ENCODE data around the gene TUBAL3. TPM values are rescaled to one million over a fixed set of nuclear protein-coding genes. Genes with fewer than 3 reads are reported as not detected.

Gene TUBAL3
- total and polyA plus RNA-seq, 11 donors = 0.12 to 2.8 (median 0.33) TPM

DNA sequence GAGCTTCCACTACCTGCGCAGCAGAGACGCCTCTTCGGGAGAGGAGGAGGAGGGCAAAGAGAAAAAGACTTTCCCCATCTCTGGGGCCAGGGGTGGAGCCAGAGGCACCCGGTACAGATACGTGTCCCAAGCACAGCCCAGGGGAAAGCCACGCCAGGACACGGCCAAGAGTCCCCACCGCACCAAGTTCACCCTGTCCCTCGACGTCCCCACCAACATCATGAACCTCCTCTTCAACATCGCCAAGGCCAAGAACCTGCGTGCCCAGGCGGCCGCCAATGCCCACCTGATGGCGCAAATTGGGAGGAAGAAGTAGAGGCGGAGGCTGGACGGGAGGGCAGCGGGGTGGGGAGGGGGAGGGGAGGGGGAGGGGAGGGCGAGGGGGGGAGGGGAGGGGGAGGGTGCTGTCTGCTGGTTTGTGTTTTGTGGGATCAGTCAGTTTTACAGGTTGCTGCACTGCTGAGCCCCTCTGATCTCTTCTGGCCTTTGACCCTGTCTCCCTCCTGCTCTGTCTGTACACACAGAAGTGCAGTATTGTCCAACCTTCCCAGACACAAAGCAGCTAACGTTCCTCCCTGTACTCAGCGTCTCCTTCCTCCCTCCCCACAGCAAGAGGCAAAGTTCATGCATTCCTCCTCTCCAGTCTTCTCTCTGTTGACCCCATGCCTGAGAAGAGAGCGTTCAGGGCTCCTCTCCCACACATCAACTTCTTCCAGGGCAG is 30.6 kb downstream of the TUBAL3 start:
- intact Hi-C loops (cut with DNase I) = no loop called here
- no peak overlapping the region for H3K4me3 ChIP-seq
- H3K27me3 ChIP-seq = peaks cover 0 to 10% (median 0%) of the 10 kb centered on the region in 9 donors
- H3K36me3 ChIP-seq = no peaks in the 10 kb centered on the region
- no peaks in the 10 kb centered on the region for H3K9me3 ChIP-seq
- WGBS, 4 donors = 86 to 89% (median 88%) methylated on average over 18 to 22 of the region's 22 CpGs
- ATAC-seq = no peak
- TF ChIP-seq POLR2A (IDR thresholded peaks at IDR 0.05) = no peak
- TF ChIP-seq, protein P1, sequence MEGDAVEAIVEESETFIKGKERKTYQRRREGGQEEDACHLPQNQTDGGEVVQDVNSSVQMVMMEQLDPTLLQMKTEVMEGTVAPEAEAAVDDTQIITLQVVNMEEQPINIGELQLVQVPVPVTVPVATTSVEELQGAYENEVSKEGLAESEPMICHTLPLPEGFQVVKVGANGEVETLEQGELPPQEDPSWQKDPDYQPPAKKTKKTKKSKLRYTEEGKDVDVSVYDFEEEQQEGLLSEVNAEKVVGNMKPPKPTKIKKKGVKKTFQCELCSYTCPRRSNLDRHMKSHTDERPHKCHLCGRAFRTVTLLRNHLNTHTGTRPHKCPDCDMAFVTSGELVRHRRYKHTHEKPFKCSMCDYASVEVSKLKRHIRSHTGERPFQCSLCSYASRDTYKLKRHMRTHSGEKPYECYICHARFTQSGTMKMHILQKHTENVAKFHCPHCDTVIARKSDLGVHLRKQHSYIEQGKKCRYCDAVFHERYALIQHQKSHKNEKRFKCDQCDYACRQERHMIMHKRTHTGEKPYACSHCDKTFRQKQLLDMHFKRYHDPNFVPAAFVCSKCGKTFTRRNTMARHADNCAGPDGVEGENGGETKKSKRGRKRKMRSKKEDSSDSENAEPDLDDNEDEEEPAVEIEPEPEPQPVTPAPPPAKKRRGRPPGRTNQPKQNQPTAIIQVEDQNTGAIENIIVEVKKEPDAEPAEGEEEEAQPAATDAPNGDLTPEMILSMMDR (IDR thresholded peaks at IDR 0.05) = no peak
- no peak for DNase-seq
- H3K27ac ChIP-seq = no peak overlapping the region
- no peaks in the 10 kb centered on the region for H3K4me1 ChIP-seq

GRCh38 chr10:5373307-5373706 is 31.3 kb downstream of the TUBAL3 start:
- Histone ChIP-seq H3K4me3 (no peak overlapping the region), H3K4me1 (no peaks in the 10 kb centered on the region), H3K27me3 (peaks cover 0 to 10% (median 0%) of the 10 kb centered on the region in 9 donors), H3K9me3 (no peaks in the 10 kb centered on the region), H3K27ac (no peak overlapping the region), H3K36me3 (no peaks in the 10 kb centered on the region)
- intact Hi-C loops (cut with DNase I) = no loop called here
- TF ChIP-seq, protein P1 (IDR thresholded peaks at IDR 0.05) = no peak
- TF ChIP-seq POLR2A (IDR thresholded peaks at IDR 0.05) = no peak
- ATAC-seq (no peak), DNase-seq (no peak)
- 83 to 90% (median 85%) methylated on average over 4 of the region's 4 CpGs for WGBS, 4 donors

DNA sequence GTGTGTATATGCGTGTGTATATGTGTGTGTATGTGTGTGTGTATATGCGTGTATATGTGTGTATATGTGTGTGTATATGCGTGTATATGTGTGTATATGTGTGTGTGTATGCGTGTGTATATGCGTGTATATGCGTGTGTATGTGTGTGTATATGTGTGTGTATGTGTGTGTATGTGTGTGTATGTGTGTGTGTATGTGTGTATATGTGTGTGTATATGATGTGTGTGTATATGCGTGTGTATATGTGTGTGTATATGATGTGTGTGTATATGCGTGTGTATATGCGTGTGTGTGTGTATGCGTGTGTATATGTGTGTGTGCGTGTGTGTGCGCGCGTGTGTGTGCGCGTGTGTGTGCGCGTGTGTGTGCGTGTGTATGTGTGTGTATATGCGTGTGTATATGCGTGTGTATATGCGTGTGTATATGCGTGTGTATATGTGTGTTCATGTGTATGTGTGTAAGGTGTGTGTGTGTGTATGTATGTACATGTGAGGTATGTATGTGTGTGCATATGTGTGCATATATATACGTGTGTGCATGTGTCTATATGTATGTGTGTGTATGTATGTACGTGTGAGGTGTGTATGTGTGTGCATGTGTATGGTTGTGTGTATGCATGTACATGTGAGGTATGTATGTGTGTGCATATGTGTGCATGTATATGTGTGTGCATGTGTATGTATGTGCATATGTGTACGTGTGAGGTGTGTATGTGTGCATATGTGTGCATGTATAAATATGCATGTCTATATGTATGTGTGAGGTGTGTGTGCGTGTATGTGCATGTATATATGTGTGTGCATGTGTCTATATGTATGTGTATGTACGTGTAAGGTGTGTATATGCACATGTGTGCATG is 33.9 kb downstream of the TUBAL3 start:
- Histone ChIP-seq H3K9me3 (no peaks in the 10 kb centered on the region), H3K36me3 (no peaks in the 10 kb centered on the region), H3K27me3 (peaks cover 0 to 22% (median 0%) of the 10 kb centered on the region in 9 donors), H3K27ac (no peak overlapping the region), H3K4me1 (no peaks in the 10 kb centered on the region), H3K4me3 (no peak overlapping the region)
- no peak for ATAC-seq
- no peak for DNase-seq
- intact Hi-C loops (cut with DNase I) = no loop called here
- WGBS, 4 donors = 76 to 91% (median 88%) methylated on average over 28 of the region's 28 CpGs
- TF ChIP-seq, protein P1 (IDR thresholded peaks at IDR 0.05) = no peak
- TF ChIP-seq POLR2A (IDR thresholded peaks at IDR 0.05) = no peak
